Measurements from ENCODE around the gene LITAF.
"Not testable (repeated sequence)": the region's sequence is repeated elsewhere in the genome, so short reads cannot be mapped to it uniquely, and the experiment has no call there.

Gene LITAF

GRCh38 chr16:11621539-11621919 is 34.8 kb upstream of the LITAF start:
- DNase-seq (ENCODE audit: low read depth in 2 of 3, low spot score in 2 of 3), result no peak

DNA sequence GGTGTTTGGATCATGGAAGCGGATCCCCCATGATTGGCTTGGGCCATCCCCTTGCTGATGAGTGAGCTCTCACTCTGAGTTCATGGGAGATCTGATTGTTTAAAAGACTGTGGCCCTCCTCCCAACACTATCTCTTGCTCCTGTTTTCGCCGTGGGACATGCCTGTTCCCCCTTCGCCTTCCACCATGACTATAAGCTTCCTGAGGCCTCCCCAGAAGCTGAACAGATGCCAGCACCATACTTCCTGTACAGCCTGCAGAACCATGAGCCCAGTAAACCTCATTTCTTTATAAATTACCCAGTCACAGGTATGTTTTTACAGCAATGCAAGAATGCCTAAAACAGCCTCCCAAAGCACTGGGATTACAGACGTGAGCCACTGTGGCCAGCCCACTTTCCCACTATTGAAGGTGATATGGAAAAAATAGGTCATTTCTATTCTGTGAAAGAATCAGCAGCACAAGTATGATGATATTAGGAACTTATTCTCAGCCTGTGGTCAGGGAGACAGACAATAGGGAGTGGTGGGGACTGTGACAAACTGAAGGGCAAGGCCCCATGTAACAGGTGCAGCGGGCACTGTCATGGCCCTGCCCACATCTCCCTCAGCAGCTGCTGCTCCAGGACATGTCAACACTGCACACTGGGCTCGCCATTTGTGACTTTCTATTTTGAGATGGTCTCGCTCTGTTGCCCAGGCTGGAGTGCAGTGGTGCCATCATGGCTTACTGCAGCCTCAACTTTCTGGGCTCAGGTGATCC is 33.7 kb upstream of the LITAF start:
- no peak for DNase-seq (ENCODE audit: low read depth in 2 of 3, low spot score in 2 of 3)

DNA sequence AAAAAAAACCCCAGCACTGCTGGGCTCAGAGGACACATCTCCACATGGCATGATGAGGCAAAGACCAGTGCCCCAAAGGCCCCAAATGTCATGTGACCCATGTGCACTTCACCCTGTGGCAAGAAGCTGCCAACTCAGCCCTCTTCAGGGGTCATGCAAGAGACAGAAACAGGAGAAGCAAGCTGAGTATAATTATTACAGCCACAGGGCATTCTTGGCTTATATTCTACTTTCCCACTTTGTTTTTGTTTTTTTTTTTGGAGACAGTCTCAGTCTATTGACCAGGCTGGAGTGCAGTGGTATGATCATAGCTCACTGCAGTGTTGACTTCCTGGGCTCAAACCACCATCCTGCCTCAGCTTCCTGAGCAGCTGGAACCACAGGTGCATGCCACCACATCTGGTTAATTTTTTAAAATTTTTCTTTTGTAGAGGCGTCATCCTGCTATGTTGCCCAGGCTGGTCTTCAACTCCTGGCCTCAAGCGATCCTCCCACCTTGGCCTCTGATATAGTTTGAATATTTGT is 32.7 kb upstream of the LITAF start:
- no peak for DNase-seq (ENCODE audit: low read depth in 2 of 3, low spot score in 2 of 3)

GRCh38 chr16:11618107-11618717 is 31.5 kb upstream of the LITAF start:
- no peak for DNase-seq (ENCODE audit: low read depth in 2 of 3, low spot score in 2 of 3)

DNA sequence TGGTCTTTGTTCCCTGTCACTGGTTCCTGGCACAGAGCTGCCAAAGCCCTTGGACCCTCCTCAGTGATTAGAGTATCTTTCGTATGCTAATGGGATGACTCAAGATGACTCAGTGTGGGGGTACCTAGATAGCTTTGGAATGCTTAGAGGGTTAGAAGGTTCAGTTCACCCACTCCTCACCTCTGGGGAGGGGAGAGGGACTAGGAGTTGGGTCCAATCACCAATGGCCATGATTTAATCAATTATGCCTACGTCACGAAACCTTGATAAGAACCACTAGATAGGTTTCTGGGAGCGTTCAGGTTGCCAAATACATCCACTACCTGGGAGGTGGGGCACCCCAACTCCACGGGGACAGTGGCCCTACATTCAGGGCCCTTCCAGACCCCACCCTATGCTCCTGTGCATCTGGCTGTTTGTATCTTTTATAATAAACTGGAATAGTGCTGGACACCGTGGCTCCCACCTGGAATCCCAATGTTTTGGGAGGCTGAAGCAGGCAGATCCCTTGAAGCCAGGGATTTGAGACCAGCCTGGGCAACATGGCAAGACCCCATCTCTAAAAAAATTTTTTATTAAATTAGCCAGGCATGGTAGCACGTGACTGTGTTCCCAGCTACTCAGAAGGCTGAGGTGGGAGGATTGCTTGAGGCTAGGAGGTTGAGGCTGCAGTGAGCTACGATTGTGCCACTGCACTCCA is 29.2 kb upstream of the LITAF start:
- no peak for DNase-seq (ENCODE audit: low read depth in 2 of 3, low spot score in 2 of 3)

DNA sequence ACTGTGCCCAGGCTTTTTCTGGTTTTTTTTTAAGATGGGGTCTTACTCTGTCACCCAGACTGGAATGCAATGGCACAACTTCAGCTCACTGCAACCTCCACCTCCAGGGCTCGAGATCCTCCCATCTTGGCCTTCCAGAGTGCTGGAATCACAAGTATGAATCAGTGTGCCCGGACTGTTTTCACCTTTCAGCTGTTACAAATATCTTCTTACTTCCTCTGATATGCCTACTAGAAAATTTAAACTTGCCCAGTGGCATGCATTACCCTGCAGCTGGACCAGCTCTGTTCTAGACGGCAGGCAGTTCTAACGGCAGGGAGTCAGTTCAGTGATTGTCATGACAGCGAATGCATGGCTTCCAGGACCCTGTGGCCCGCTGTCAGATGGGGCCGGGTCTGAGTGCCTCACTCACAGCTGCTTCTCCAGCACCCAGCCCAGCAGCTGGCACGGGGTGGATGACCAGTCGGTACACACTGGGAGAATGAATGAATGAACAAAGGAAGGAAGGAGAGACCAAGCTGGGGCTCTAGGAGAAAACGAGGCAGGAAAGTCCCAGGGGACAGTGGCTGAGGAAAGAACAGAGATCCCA is 28.0 kb upstream of the LITAF start:
- DNase-seq (ENCODE audit: low read depth in 2 of 3, low spot score in 2 of 3), result no peak

GRCh38 chr16:11613381-11614303 is 26.9 kb upstream of the LITAF start:
- no peak for DNase-seq (ENCODE audit: low read depth in 2 of 3, low spot score in 2 of 3)

- no peak for DNase-seq (ENCODE audit: low read depth in 2 of 3, low spot score in 2 of 3)
Measured at GRCh38 chr16:11612665-11613025, 25.9 kb upstream of the LITAF start.

GRCh38 chr16:11611871-11612664 is 25.3 kb upstream of the LITAF start:
- no peak for DNase-seq (ENCODE audit: low read depth in 2 of 3, low spot score in 2 of 3)

DNA sequence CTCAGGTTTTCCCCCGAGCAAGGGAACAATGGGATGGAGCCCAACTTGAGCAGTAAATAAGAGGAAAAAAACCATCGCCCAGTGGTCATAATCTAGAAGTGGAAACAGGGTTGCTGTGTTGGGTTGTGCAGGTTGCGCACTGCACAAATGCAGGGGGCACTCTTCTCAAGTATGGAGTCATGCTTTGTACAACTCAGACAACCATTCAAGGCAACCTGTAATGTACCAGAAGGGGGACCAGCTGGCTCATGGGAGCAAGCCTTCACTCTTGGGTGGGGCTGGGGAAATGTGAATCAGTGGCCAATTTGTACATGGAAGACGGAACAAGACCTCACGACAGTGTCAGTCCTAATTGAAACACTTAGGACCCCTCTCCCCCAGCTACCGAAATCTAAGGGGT is 23.9 kb upstream of the LITAF start:
- no peak for DNase-seq (ENCODE audit: low read depth in 2 of 3, low spot score in 2 of 3)

DNA sequence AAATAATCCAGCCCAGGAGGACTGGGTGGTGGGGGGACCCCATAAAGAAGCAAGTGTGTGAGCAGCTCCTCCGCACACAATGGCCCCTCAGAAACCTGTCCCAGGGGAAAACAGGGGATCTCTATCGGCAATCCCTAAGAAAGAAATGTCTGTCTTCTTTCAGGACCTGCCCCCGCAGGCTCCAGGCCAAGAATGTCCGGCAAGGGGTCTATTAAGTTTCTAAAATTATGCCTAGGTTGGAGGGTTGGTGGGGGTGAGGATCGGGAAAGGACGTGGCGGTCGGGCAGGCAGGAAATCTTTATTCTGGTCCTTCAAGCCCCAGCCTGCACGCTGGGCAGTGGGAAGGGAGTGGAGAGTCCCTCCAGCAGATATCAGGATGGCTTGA is 23.4 kb upstream of the LITAF start:
- no peak for DNase-seq (ENCODE audit: low read depth in 2 of 3, low spot score in 2 of 3)

DNA sequence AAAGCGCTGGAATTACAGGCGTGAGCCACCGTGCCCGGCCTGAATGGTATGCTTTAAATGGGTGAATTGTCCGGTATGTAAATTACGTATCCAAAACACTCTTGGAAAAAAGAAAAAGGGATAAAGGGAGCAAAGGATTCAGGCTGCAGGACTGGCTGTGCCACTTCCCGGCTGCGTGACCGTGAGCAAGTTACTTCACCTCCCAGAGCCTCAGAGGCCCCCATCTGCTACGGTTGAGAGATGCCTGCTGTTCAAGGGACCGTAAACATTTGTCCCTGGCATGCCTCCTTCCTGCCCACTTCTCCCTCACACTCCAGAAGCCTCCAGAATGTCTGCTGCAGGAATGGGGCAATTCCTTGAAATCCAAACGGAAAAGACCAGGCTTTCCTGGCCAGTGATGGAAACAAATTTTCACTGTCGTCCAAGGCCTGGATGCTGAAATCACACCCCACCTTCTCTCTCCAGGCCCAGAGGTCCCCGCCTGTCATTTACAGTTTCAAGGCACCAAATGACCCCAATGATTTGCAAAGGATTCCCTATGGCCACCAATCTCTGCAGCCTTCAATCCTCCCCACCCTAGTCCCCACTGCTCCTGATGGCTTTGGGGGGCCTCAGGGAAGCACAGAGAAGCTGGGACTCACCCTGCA is 22.9 kb upstream of the LITAF start:
- no peak for DNase-seq (ENCODE audit: low read depth in 2 of 3, low spot score in 2 of 3)

GRCh38 chr16:11605891-11606290 is 19.2 kb upstream of the LITAF start:
- DNase-seq (ENCODE audit: low read depth in 2 of 3, low spot score in 2 of 3), result no peak

GRCh38 chr16:11605564-11605886 is 18.8 kb upstream of the LITAF start:
- DNase-seq (ENCODE audit: low read depth in 2 of 3, low spot score in 2 of 3), result no peak

DNA sequence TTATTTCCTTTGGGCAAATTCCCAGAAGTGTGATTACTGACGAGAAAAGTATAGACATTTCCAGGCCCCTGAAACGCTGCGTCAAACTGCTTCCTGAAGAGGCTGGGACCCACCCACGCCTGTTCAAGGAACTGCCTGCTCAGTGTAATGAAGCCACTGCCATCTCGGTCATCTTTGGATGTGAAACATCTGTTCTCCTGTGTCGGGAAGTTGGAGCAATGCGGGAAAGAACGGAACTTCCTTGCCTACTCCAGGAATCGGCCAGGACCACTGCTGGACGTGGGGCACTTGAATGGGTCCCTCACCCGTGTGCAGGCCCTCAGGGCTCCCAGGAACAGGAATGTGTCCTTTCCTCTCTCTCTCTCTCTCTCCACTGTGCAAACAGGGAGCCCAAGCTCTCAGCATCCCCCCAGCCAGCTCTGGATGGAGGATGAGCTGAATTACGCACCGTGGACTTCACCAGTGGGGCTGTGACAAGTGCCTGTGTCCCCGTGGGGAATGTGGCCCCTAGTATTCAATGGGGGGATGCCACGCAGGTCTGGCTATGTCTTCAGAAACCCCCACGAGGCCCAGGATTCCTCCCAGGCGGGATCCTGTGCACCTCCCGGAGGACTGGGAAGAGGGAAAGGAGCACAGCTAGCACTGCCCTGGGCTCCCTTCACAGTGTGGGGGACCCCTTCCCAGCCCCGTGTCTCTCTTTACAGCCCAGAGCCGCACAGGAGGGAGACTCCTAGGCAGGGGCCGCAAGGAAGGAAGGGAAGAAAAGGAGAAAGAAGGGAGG is 18.3 kb upstream of the LITAF start:
- no peak for DNase-seq (ENCODE audit: low read depth in 2 of 3, low spot score in 2 of 3)

GRCh38 chr16:11604296-11604695 is 17.6 kb upstream of the LITAF start:
- DNase-seq (ENCODE audit: low read depth in 2 of 3, low spot score in 2 of 3), result not testable (repeated sequence)

- no peak for DNase-seq (ENCODE audit: low read depth in 2 of 3, low spot score in 2 of 3)
Measured at GRCh38 chr16:11603331-11603750, 16.6 kb upstream of the LITAF start.

DNA sequence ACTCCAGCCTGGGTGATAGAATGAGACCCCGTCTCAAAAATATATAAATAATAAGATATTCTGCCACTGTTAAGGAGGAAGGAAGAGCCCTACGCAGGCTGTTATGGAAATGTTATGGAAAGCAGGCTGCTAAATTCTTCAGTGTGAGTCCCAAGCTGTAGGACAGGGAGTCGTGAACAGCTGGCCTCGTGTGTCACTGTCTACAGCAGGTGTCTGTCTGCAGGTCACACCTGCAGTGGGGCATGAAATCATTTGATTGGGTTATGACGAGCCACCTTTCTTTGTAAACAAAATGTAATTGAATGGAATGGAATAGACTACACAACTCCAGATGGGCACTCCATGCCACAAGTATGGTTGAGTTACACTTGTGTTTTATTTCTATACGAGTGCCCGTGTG is 15.6 kb upstream of the LITAF start:
- no peak for DNase-seq (ENCODE audit: low read depth in 2 of 3, low spot score in 2 of 3)

- no peak for DNase-seq (ENCODE audit: low read depth in 2 of 3, low spot score in 2 of 3)
Measured at GRCh38 chr16:11601911-11602310, 15.2 kb upstream of the LITAF start.

Data from activated CD8-positive, alpha-beta memory T cell treated with anti-CD3 and anti-CD28 coated beads for 48 hours (primary cell).